ENCODE results near the gene OSBPL1A. TPM values are rescaled to one million over a fixed set of nuclear protein-coding genes. Genes with fewer than 3 reads are reported as not detected.
A peak's percentile ranks its signal among the peaks of the same experiment; 100 is the strongest.

The OSBPL1A gene
- polyA plus RNA-seq, 1 of the 3 experiments (the other 2 are of a cell fraction), result 21.3 TPM

GRCh38 chr18:24189007-24189528 lies 208.6 kb downstream of the OSBPL1A start:
- DNase-seq, result no peak
- Histone ChIP-seq H3K36me3 (replicated peaks in 1 of 2; ENCODE audit: control insufficient read depth in 1 of 2, insufficient read depth in 2 of 2, low read length in 1 of 2) (no peaks in the 10 kb centered on the region), H3K9me2 (no peaks in the 10 kb centered on the region), H3K9me3 (no peaks in the 10 kb centered on the region), H3K27me3 (ENCODE audit: insufficient read depth) (no peaks in the 10 kb centered on the region), H2AFZ (ENCODE audit: low read depth) (no peak overlapping the region), H3K9ac (no peak overlapping the region), H3F3A (replicated peaks; ENCODE audit: insufficient read depth) (peaks cover 7% of the 10 kb centered on the region), H3K4me3 (ENCODE audit: low read depth in 2 of 2, low read length in 1 of 2) (no peak overlapping the region), H3K4me1 (ENCODE audit: control insufficient read depth in 1 of 2, insufficient read depth in 2 of 2, low read depth in 1 of 2, low read length in 1 of 2) (peaks cover 3 to 9% of the 10 kb centered on the region in 2 experiments; a peak in 3 of 4 replicates), H4K20me1 (ENCODE audit: insufficient read depth) (no peaks in the 10 kb centered on the region), H3K79me2 (ENCODE audit: insufficient read depth) (no peaks in the 10 kb centered on the region), H3K27ac (ENCODE audit: low read depth in 2 of 2, low read length in 1 of 2) (no peak overlapping the region), H3K4me2 (no peak overlapping the region)
- 100% methylated on average over 2 of the region's 6 CpGs for WGBS (ENCODE audit: low lambda C conversion rate)
- CTCF ChIA-PET, result interaction anchor here (1.0 to 3.3 kb wide), 3 partner anchors 10 to 486 kb away, joined by 3 to 19 read pairs (median 3); no protein-coding TSS in a partner anchor
- POLR2A ChIA-PET, result interaction anchor here (1.0 kb wide), 1 partner anchor 51 kb away, joined by 3 read pairs; the partner anchor contains the start of gene CABYR
- no peak for TF ChIP-seq RXRA (IDR thresholded peaks at IDR 0.05; ENCODE audit: borderline replicate concordance, low read depth)
- peak; percentile 97 for TF ChIP-seq RFX5 (IDR thresholded peaks at IDR 0.05; ENCODE audit: low read length)
- TF ChIP-seq FOXM1 (IDR thresholded peaks at IDR 0.05; ENCODE audit: low read depth), result no peak

GRCh38 chr18:24188120-24188519 lies 209.5 kb downstream of the OSBPL1A start:
- Histone ChIP-seq H3K27me3 (ENCODE audit: insufficient read depth) (no peaks in the 10 kb centered on the region), H3K36me3 (replicated peaks in 1 of 2; ENCODE audit: control insufficient read depth in 1 of 2, insufficient read depth in 2 of 2, low read length in 1 of 2) (no peaks in the 10 kb centered on the region), H3K9me2 (no peaks in the 10 kb centered on the region), H3K9ac (no peak overlapping the region), H3K79me2 (ENCODE audit: insufficient read depth) (no peaks in the 10 kb centered on the region), H3K27ac (ENCODE audit: low read depth in 2 of 2, low read length in 1 of 2) (no peak overlapping the region), H3F3A (replicated peaks; ENCODE audit: insufficient read depth) (peaks cover 7% of the 10 kb centered on the region), H3K4me1 (ENCODE audit: control insufficient read depth in 1 of 2, insufficient read depth in 2 of 2, low read depth in 1 of 2, low read length in 1 of 2) (peaks cover 3 to 9% of the 10 kb centered on the region in 2 experiments; a peak in 3 of 4 replicates), H4K20me1 (ENCODE audit: insufficient read depth) (no peaks in the 10 kb centered on the region), H3K9me3 (no peaks in the 10 kb centered on the region), H3K4me2 (no peak overlapping the region), H3K4me3 (ENCODE audit: low read depth in 2 of 2, low read length in 1 of 2) (no peak overlapping the region), H2AFZ (ENCODE audit: low read depth) (no peak overlapping the region)
- no peak for DNase-seq
- 77% methylated on average over 5 of the region's 5 CpGs for WGBS (ENCODE audit: low lambda C conversion rate)
- CTCF ChIA-PET, result interaction anchor here (0.7 to 3.3 kb wide), 3 partner anchors 9 to 171 kb away, joined by 3 to 19 read pairs (median 4); no protein-coding TSS in a partner anchor
- POLR2A ChIA-PET, result no interaction called here
- no peak for TF ChIP-seq SIN3A (IDR thresholded peaks at IDR 0.05; ENCODE audit: borderline replicate concordance, low read depth, low read length)
- no peak for TF ChIP-seq CHD2 (IDR thresholded peaks at IDR 0.05; ENCODE audit: low read length, partially characterized antibody)
- TF ChIP-seq REST (IDR thresholded peaks at IDR 0.05; ENCODE audit: low read depth, low read length), result no peak
- no peak for TF ChIP-seq TEAD4 (IDR thresholded peaks at IDR 0.05; ENCODE audit: borderline replicate concordance, insufficient read depth)
- no peak for TF ChIP-seq EZH2phosphoT487 (IDR thresholded peaks at IDR 0.05; ENCODE audit: borderline replicate concordance, low read depth)

Data from SK-N-SH (cell line).